Osteoblast (primary cell): ENCODE data around the gene HOXB7. TPM values are rescaled to one million over a fixed set of nuclear protein-coding genes. Genes with fewer than 3 reads are reported as not detected.

Experiments
- DNase-seq: peaks from one replicate; pipeline ENCODE4 v3.0.0; 2011; ENCODE audit warnings: low spot score, mixed read lengths; ENCODE audit not compliant: insufficient read length; ENCODE audit errors: missing footprints
- H2AFZ ChIP-seq: 2 replicates; pipeline ENCODE4 v1.6.0; 2011; ENCODE audit warnings: mild to moderate bottlenecking, low read length
- H3K27ac ChIP-seq: 2 replicates; pipeline ENCODE4 v1.5.1; 2011; ENCODE audit warnings: mild to moderate bottlenecking, low read depth, low read length, moderate library complexity
- H3K27me3 ChIP-seq: 2 replicates; pipeline ENCODE4 v1.6.0; 2012; ENCODE audit warnings: mild to moderate bottlenecking, control low read depth, inconsistent platforms, low read length, moderate library complexity; ENCODE audit not compliant: insufficient read depth
- H3K36me3 ChIP-seq: 2 replicates; pipeline ENCODE4 v1.5.1; 2011; ENCODE audit warnings: mild to moderate bottlenecking, low read length, control low read depth, moderate library complexity; ENCODE audit not compliant: insufficient read depth
- H3K4me1 ChIP-seq: 2 replicates; pipeline ENCODE4 v1.5.1; 2011; ENCODE audit warnings: mild to moderate bottlenecking, low read length, control low read depth, moderate library complexity; ENCODE audit not compliant: insufficient read depth
- H3K4me2 ChIP-seq: 2 replicates; pipeline ENCODE4 v1.6.0; 2011; ENCODE audit warnings: mild to moderate bottlenecking, low read length; ENCODE audit not compliant: insufficient read depth
- H3K4me3 ChIP-seq: fragments of 200-600 bp; sonication (generic); 3 replicates; pipeline ENCODE4 v1.5.1; 2012; ENCODE audit warnings: mild to moderate bottlenecking, low read length, inconsistent platforms; ENCODE audit not compliant: insufficient read depth
- H3K79me2 ChIP-seq: 2 replicates; pipeline ENCODE4 v1.6.0; 2012; ENCODE audit warnings: mild to moderate bottlenecking, low read length, control low read depth, inconsistent platforms; ENCODE audit not compliant: insufficient read depth
- H3K9me3 ChIP-seq: 2 replicates; pipeline ENCODE4 v1.5.1; 2011; ENCODE audit warnings: low read depth, low read length, control low read depth
- H4K20me1 ChIP-seq: 2 replicates; pipeline ENCODE4 v1.6.0; 2012; ENCODE audit warnings: mild to moderate bottlenecking, low read length, control low read depth; ENCODE audit not compliant: insufficient read depth
- total RNA-seq: library from RNA; depleted of rRNA; stranded (reverse); fragments of >200 nt; gene quantifications from 2 replicates; pipeline ENCODE4 v1.2.3, GENCODE V29; 2012
- TF ChIP-seq, protein P1 (sequence below): IDR thresholded peaks from 2 replicates; pipeline ENCODE4 v1.5.1; 2011; ENCODE audit warnings: mild to moderate bottlenecking, low read depth, low read length, moderate library complexity; ENCODE audit errors: extremely low read depth

HOXB7 gene
- total RNA-seq, 1 donor: 0.36 TPM

DNA sequence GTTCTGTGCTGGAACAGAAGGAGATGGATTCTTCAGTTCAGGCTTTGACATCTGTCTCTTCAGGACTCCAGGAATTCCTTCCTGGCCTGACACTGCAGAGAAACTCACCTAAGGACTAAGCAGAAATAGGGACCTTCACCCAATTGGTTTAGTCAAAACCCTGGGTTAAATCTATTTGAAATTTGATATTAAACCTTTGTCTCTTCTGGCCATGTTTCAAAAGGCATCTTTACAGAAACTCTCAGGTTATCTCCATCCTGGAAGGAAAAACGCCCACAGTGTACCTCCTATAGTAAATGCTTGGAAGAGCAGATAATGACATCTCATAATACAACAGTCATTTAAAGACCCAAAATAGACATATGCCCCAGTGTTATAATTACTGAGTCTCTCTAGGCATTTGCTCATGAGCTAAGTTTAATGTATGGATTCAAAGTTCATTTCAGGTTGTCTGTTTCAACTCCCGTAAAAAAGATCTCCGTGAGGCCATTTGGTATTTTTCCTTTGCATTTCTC is 27.1 kb downstream of the HOXB7 start:
- TF ChIP-seq, protein P1, sequence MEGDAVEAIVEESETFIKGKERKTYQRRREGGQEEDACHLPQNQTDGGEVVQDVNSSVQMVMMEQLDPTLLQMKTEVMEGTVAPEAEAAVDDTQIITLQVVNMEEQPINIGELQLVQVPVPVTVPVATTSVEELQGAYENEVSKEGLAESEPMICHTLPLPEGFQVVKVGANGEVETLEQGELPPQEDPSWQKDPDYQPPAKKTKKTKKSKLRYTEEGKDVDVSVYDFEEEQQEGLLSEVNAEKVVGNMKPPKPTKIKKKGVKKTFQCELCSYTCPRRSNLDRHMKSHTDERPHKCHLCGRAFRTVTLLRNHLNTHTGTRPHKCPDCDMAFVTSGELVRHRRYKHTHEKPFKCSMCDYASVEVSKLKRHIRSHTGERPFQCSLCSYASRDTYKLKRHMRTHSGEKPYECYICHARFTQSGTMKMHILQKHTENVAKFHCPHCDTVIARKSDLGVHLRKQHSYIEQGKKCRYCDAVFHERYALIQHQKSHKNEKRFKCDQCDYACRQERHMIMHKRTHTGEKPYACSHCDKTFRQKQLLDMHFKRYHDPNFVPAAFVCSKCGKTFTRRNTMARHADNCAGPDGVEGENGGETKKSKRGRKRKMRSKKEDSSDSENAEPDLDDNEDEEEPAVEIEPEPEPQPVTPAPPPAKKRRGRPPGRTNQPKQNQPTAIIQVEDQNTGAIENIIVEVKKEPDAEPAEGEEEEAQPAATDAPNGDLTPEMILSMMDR: no peak
- no peak overlapping the region for H3K4me2 ChIP-seq
- H3K79me2 ChIP-seq: no peaks in the 10 kb centered on the region
- no peak for DNase-seq
- no peak overlapping the region for H3K4me3 ChIP-seq
- no peak overlapping the region for H2AFZ ChIP-seq
- no peaks in the 10 kb centered on the region for H4K20me1 ChIP-seq
- H3K27me3 ChIP-seq: peaks cover 88% of the 10 kb centered on the region
- no peaks in the 10 kb centered on the region for H3K36me3 ChIP-seq
- no peaks in the 10 kb centered on the region for H3K9me3 ChIP-seq
- peaks cover 11% of the 10 kb centered on the region for H3K4me1 ChIP-seq
- H3K27ac ChIP-seq: no peak overlapping the region

- H3K79me2 ChIP-seq: no peaks in the 10 kb centered on the region
- DNase-seq: no peak
- TF ChIP-seq, protein P1: no peak
- no peaks in the 10 kb centered on the region for H3K36me3 ChIP-seq
- H3K9me3 ChIP-seq: no peaks in the 10 kb centered on the region
- H3K4me1 ChIP-seq: peaks cover 11% of the 10 kb centered on the region
- peaks cover 86% of the 10 kb centered on the region for H3K27me3 ChIP-seq
- H3K4me3 ChIP-seq: no peak overlapping the region
- H3K27ac ChIP-seq: no peak overlapping the region
- H3K4me2 ChIP-seq: no peak overlapping the region
- no peak overlapping the region for H2AFZ ChIP-seq
- H4K20me1 ChIP-seq: no peaks in the 10 kb centered on the region
Measured at GRCh38 chr17:48582750-48583069, 28.1 kb downstream of the HOXB7 start.

DNA sequence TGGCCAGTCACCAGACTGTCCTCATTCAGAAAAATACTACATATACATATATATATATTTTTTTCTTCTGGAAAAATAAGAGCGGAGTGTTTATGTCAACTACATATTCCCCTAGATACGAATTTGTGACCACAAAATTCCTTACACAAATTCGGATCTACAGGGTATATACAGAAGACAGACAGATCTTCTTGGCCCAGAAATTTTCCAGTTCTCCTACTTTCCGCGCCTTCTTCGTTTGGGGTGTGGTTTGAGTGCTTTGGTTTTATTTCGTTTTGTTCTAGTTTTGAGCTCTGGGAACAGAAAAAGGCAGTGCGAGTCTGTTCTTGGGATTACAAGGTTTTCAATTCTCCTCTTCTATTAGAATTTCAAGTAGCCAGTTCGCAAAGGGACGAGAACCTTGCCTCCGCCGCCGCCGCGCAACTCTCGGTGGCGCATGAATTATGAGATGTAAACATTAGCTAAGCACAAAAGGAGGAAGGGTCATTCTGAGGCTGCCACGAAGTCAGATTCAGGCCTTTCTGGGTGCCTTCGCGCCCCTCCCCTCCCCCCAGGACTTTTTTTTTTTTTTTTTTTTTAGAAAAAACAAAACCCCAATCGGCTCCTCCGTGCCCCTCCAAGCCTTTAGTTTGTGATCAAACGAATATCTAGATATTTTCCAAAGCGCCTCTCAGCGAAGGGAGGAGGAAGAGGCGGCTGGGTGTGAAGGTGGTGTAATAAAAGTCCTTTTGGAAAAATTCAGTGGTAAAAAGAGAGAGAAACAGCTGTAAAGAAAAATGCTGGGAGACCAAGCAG is 30.9 kb downstream of the HOXB7 start:
- no peaks in the 10 kb centered on the region for H3K36me3 ChIP-seq
- H3K4me1 ChIP-seq: peaks cover under 1% of the 10 kb centered on the region
- no peak for DNase-seq
- TF ChIP-seq, protein P1: no peak
- H2AFZ ChIP-seq: no peak overlapping the region
- H3K4me2 ChIP-seq: no peak overlapping the region
- no peaks in the 10 kb centered on the region for H3K79me2 ChIP-seq
- peaks cover 92% of the 10 kb centered on the region for H3K27me3 ChIP-seq
- no peak overlapping the region for H3K27ac ChIP-seq
- no peak overlapping the region for H3K4me3 ChIP-seq
- H3K9me3 ChIP-seq: no peaks in the 10 kb centered on the region
- no peaks in the 10 kb centered on the region for H4K20me1 ChIP-seq

- H3K4me3 ChIP-seq: no peak overlapping the region
- H2AFZ ChIP-seq: no peak overlapping the region
- H3K9me3 ChIP-seq: no peaks in the 10 kb centered on the region
- no peak overlapping the region for H3K27ac ChIP-seq
- H3K36me3 ChIP-seq: no peaks in the 10 kb centered on the region
- no peaks in the 10 kb centered on the region for H3K4me1 ChIP-seq
- H3K4me2 ChIP-seq: no peak overlapping the region
- no peaks in the 10 kb centered on the region for H3K79me2 ChIP-seq
- peaks cover 96% of the 10 kb centered on the region for H3K27me3 ChIP-seq
- no peak for DNase-seq
- H4K20me1 ChIP-seq: no peaks in the 10 kb centered on the region
- TF ChIP-seq, protein P1: no peak
Measured at GRCh38 chr17:48579471-48579759, 31.4 kb downstream of the HOXB7 start.
